ENCODE results near the gene MBNL2. TPM values are rescaled to one million over a fixed set of nuclear protein-coding genes. Genes with fewer than 3 reads are reported as not detected.

Gene MBNL2
- total and polyA plus RNA-seq, 2 experiments from 2014 or later, result 0.55 to 3.2 TPM

- Histone ChIP-seq H3K9me2 (ENCODE audit: insufficient read depth) (no peaks in the 10 kb centered on the region), H3K4me3 (no peak overlapping the region), H3K27me3 (ENCODE audit: insufficient read depth) (peaks cover 51% of the 10 kb centered on the region)
Observed at GRCh38 chr13:97238883-97239282, 16.8 kb downstream of the MBNL2 start.

More at GRCh38 chr13:97238883-97239282, 16.8 kb downstream of the MBNL2 start:
- no peak overlapping the region for H2AFZ ChIP-seq
- H3K27ac ChIP-seq (ENCODE audit: low read depth), result no peak overlapping the region
- no peak for DNase-seq (ENCODE audit: low spot score)
- peaks cover 36% of the 10 kb centered on the region for H3K4me1 ChIP-seq (ENCODE audit: insufficient read depth)
- no peaks in the 10 kb centered on the region for H3K9me3 Mint-ChIP-seq
- H3F3A ChIP-seq (replicated peaks; ENCODE audit: low read depth), result no peaks in the 10 kb centered on the region
- peaks cover 30% of the 10 kb centered on the region for H3K4me1 Mint-ChIP-seq
- no peak overlapping the region for H3K27ac Mint-ChIP-seq
- no peak for ATAC-seq
- no peaks in the 10 kb centered on the region for H3K36me3 ChIP-seq (ENCODE audit: insufficient read depth)
- TF ChIP-seq NANOG (IDR thresholded peaks at IDR 0.05; ENCODE audit: borderline replicate concordance) (no peak), CREB1 (CRISPR knock-in tag; IDR thresholded peaks at IDR 0.05; ENCODE audit: low read depth) (no peak), POLR2AphosphoS5 (IDR thresholded peaks at IDR 0.05; ENCODE audit: low read depth) (no peak), ZNF331 (CRISPR knock-in tag; IDR thresholded peaks at IDR 0.05; ENCODE audit: low read depth) (no peak), ZNF462 (CRISPR knock-in tag; IDR thresholded peaks at IDR 0.05) (no peak), EZH2 (IDR thresholded peaks at IDR 0.05; ENCODE audit: low read depth, unreplicated experiment) (no peak), ZNF114 (CRISPR knock-in tag; IDR thresholded peaks at IDR 0.05) (no peak), EZH2phosphoT487 (IDR thresholded peaks at IDR 0.05; ENCODE audit: unreplicated experiment) (no peak), JUNB (IDR thresholded peaks at IDR 0.05; ENCODE audit: unreplicated experiment) (no peak), STAT1 (IDR thresholded peaks at IDR 0.05; ENCODE audit: unreplicated experiment) (no peak)
- TF ChIP-seq, protein P1, sequence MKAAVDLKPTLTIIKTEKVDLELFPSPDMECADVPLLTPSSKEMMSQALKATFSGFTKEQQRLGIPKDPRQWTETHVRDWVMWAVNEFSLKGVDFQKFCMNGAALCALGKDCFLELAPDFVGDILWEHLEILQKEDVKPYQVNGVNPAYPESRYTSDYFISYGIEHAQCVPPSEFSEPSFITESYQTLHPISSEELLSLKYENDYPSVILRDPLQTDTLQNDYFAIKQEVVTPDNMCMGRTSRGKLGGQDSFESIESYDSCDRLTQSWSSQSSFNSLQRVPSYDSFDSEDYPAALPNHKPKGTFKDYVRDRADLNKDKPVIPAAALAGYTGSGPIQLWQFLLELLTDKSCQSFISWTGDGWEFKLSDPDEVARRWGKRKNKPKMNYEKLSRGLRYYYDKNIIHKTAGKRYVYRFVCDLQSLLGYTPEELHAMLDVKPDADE (IDR thresholded peaks at IDR 0.05), result no peak
- no peaks in the 10 kb centered on the region for H3K79me2 ChIP-seq (replicated peaks; ENCODE audit: insufficient read depth)
- no peak overlapping the region for H3K4me3 Mint-ChIP-seq
- H4K20me1 ChIP-seq (replicated peaks; ENCODE audit: insufficient read depth), result peaks cover 9% of the 10 kb centered on the region; the same call in 1 of the 2 replicates
- H3K27me3 Mint-ChIP-seq (ENCODE audit: insufficient read depth, low read depth, poor library complexity), result peaks cover 24% of the 10 kb centered on the region
- H3K4me2 ChIP-seq, result no peak overlapping the region
- no peaks in the 10 kb centered on the region for H3K36me3 Mint-ChIP-seq (ENCODE audit: low read depth)
